ENCODE measurements around the gene ATOSB. TPM values are rescaled to one million over a fixed set of nuclear protein-coding genes. Genes with fewer than 3 reads are reported as not detected.
A peak's percentile ranks its signal among the peaks of the same experiment; 100 is the strongest.
"Not testable (repeated sequence)": the region's sequence is repeated elsewhere in the genome, so short reads cannot be mapped to it uniquely, and the experiment has no call there.

The ATOSB gene
- total RNA-seq, 3 donors from 2014 or later = 32.3 to 35.0 (median 32.9) TPM

- TF ChIP-seq CTCF (IDR thresholded peaks at IDR 0.05) = no peak
- Histone ChIP-seq H3K4me1 (ENCODE audit: low read depth) (peaks cover 7% of the 10 kb centered on the region), H3K36me3 (ENCODE audit: low read depth) (no peaks in the 10 kb centered on the region), H3K4me3 (peak within 1 kb of the TSS; percentile 36), H3K9me3 (no peaks in the 10 kb centered on the region)
- ATAC-seq (peak; percentile 98), DNase-seq (peak; percentile 94 to 98 (median 98))
- intact Hi-C loops (cut with DNase I, micrococcal nuclease) = no loop called here
Measured at GRCh38 chr9:35161713-35162604, 46.3 kb upstream of the ATOSB start, which contains the start of gene UNC13B. Gene UNC13B, plus strand, starts transcription at chr9:35162009. Its CDS starts 275 bp downstream, at chr9:35162284.

GRCh38 chr9:35158501-35159280 lies 43.0 kb upstream of the ATOSB start:
- Histone ChIP-seq H3K9me3 (no peaks in the 10 kb centered on the region), H3K36me3 (ENCODE audit: low read depth) (no peaks in the 10 kb centered on the region)

GRCh38 chr9:35157836-35158235 lies 42.2 kb upstream of the ATOSB start:
- intact Hi-C loops (cut with DNase I, micrococcal nuclease) = not testable (repeated sequence)

More at GRCh38 chr9:35158501-35159280, 43.0 kb upstream of the ATOSB start:
- DNase-seq = no peak
- no peak for TF ChIP-seq CTCF (IDR thresholded peaks at IDR 0.05)
- intact Hi-C loops (cut with DNase I, micrococcal nuclease) = no loop called here
- no peak for ATAC-seq
- H3K4me1 ChIP-seq (ENCODE audit: low read depth) = peaks cover 7% of the 10 kb centered on the region
- H3K4me3 ChIP-seq = no peak overlapping the region

GRCh38 chr9:35156781-35157180 lies 41.1 kb upstream of the ATOSB start:
- no peaks in the 10 kb centered on the region for H3K36me3 ChIP-seq (ENCODE audit: low read depth)
- no peak for ATAC-seq
- DNase-seq = no peak
- H3K9me3 ChIP-seq = no peaks in the 10 kb centered on the region
- H3K4me3 ChIP-seq = no peak overlapping the region
- H3K4me1 ChIP-seq (ENCODE audit: low read depth) = no peaks in the 10 kb centered on the region
- no peak for TF ChIP-seq CTCF (IDR thresholded peaks at IDR 0.05)
- intact Hi-C loops (cut with DNase I, micrococcal nuclease) = no loop called here

More at GRCh38 chr9:35157836-35158235, 42.2 kb upstream of the ATOSB start:
- not testable (repeated sequence) for H3K36me3 ChIP-seq (ENCODE audit: low read depth); H3K4me1 ChIP-seq (ENCODE audit: low read depth); ATAC-seq; DNase-seq; H3K9me3 ChIP-seq; H3K4me3 ChIP-seq

GRCh38 chr9:35152926-35153325 lies 37.3 kb upstream of the ATOSB start:
- TF ChIP-seq CTCF (IDR thresholded peaks at IDR 0.05) = no peak
- Histone ChIP-seq H3K36me3 (ENCODE audit: low read depth) (no peaks in the 10 kb centered on the region), H3K9me3 (peaks cover 20% of the 10 kb centered on the region), H3K4me3 (no peak overlapping the region), H3K4me1 (ENCODE audit: low read depth) (no peaks in the 10 kb centered on the region)
- intact Hi-C loops (cut with DNase I, micrococcal nuclease) = no loop called here
- ATAC-seq (no peak), DNase-seq (no peak)

- intact Hi-C loops (cut with DNase I, micrococcal nuclease); H3K36me3 ChIP-seq (ENCODE audit: low read depth); H3K4me3 ChIP-seq; DNase-seq; H3K4me1 ChIP-seq (ENCODE audit: low read depth); ATAC-seq: not testable (repeated sequence)
- H3K9me3 ChIP-seq = peaks cover 49% of the 10 kb centered on the region
Measured at GRCh38 chr9:35147941-35148563, 32.4 kb upstream of the ATOSB start.

Measured in mucosa of descending colon (tissue), 3 donors.